Activated T-helper 1 cell treated with anti-CD3 and anti-CD28 coated beads, Interleukin-12 subunit alpha, Interleukin-12 subunit beta, Interleukin-2, Interleukin-4 antibody, amounts not matched to agents 30 ng/mL and 10 ng/mL and 1 ng/mL, durations not matched to agents 14 hours and 24 hours and 36 hours (primary cell): ENCODE measurements around the gene KRT3. TPM values are rescaled to one million over a fixed set of nuclear protein-coding genes. Genes with fewer than 3 reads are reported as not detected.
"Not testable (repeated sequence)": the region's sequence is repeated elsewhere in the genome, so short reads cannot be mapped to it uniquely, and the experiment has no call there.

ENCODE experiments used
- DNase-seq: peaks from one replicate; pipeline ENCODE4 v3.0.0; 2021; ENCODE audit warnings: low spot score
- H3K27ac Mint-ChIP-seq: one replicate; pipeline ENCODE4 v1.8.0; 2021; ENCODE audit warnings: mild to moderate bottlenecking, mixed read lengths
- H3K27me3 Mint-ChIP-seq: one replicate; pipeline ENCODE4 v1.8.0; 2022; ENCODE audit warnings: mild to moderate bottlenecking, moderate library complexity, mixed read lengths; ENCODE audit not compliant: insufficient read depth
- H3K36me3 Mint-ChIP-seq: one replicate; pipeline ENCODE4 v1.8.0; 2021; ENCODE audit warnings: low read depth, mixed read lengths
- H3K4me1 Mint-ChIP-seq: one replicate; pipeline ENCODE4 v1.8.0; 2021; ENCODE audit warnings: low read depth, mixed read lengths
- H3K4me3 Mint-ChIP-seq: one replicate; pipeline ENCODE4 v1.8.0; 2021; ENCODE audit warnings: mild to moderate bottlenecking, moderate library complexity, mixed read lengths
- H3K9me3 Mint-ChIP-seq: one replicate; pipeline ENCODE4 v1.8.0; 2021; ENCODE audit warnings: mixed read lengths
- intact Hi-C: fragments of 100-400 bp; cut with micrococcal nuclease; formaldehyde crosslinking; loops from one replicate; pipeline ENCODE4 v1.15.1; 2024
- total RNA-seq: library from RNA; stranded (reverse); gene quantifications from 2 replicates; pipeline ENCODE4 v1.2.3, GENCODE V29; 2022

The KRT3 gene
- total RNA-seq, 1 donor from 2014 or later = 0.08 TPM

GRCh38 chr12:52795332-52795674 is 614 bp downstream of the KRT3 start:
- H3K27ac Mint-ChIP-seq, H3K9me3 Mint-ChIP-seq, H3K36me3 Mint-ChIP-seq, intact Hi-C loops, H3K4me1 Mint-ChIP-seq, DNase-seq, H3K4me3 Mint-ChIP-seq: not testable (repeated sequence)
- peaks cover 14% of the 10 kb centered on the region for H3K27me3 Mint-ChIP-seq

GRCh38 chr12:52794479-52795331 is 1.2 kb downstream of the KRT3 start:
- Mint-ChIP-seq H3K9me3 (no peaks in the 10 kb centered on the region), H3K27ac (no peak overlapping the region), H3K36me3 (no peaks in the 10 kb centered on the region), H3K4me1 (peaks cover 9% of the 10 kb centered on the region), H3K4me3 (no peak overlapping the region), H3K27me3 (peaks cover 14% of the 10 kb centered on the region)
- DNase-seq = no peak
- intact Hi-C loops = no loop called here

GRCh38 chr12:52792185-52793029 is 3.5 kb downstream of the KRT3 start:
- Mint-ChIP-seq H3K27ac (no peak overlapping the region), H3K4me1 (peaks cover 9% of the 10 kb centered on the region), H3K9me3 (no peaks in the 10 kb centered on the region), H3K4me3 (no peak overlapping the region), H3K27me3 (peaks cover 20% of the 10 kb centered on the region), H3K36me3 (no peaks in the 10 kb centered on the region)
- intact Hi-C loops = no loop called here
- DNase-seq = no peak

GRCh38 chr12:52791271-52792184 is 4.4 kb downstream of the KRT3 start:
- Mint-ChIP-seq H3K4me1 (peaks cover 9% of the 10 kb centered on the region), H3K27me3 (peaks cover 20% of the 10 kb centered on the region), H3K36me3 (no peaks in the 10 kb centered on the region), H3K27ac (no peak overlapping the region), H3K4me3 (no peak overlapping the region), H3K9me3 (no peaks in the 10 kb centered on the region)
- intact Hi-C loops = no loop called here
- no peak for DNase-seq

GRCh38 chr12:52790427-52791270 is 5.3 kb downstream of the KRT3 start:
- Mint-ChIP-seq H3K27ac (no peak overlapping the region), H3K27me3 (peaks cover 24% of the 10 kb centered on the region), H3K36me3 (no peaks in the 10 kb centered on the region), H3K4me3 (no peak overlapping the region), H3K4me1 (peaks cover 9% of the 10 kb centered on the region), H3K9me3 (no peaks in the 10 kb centered on the region)
- intact Hi-C loops = no loop called here
- no peak for DNase-seq

- Mint-ChIP-seq H3K36me3 (no peaks in the 10 kb centered on the region), H3K4me3 (no peak overlapping the region), H3K4me1 (peaks cover 9% of the 10 kb centered on the region), H3K9me3 (no peaks in the 10 kb centered on the region), H3K27me3 (peaks cover 27% of the 10 kb centered on the region), H3K27ac (no peak overlapping the region)
- DNase-seq = no peak
- intact Hi-C loops = no loop called here
Observed at GRCh38 chr12:52789637-52790426, 6.1 kb downstream of the KRT3 start.

- no peaks in the 10 kb centered on the region for H3K36me3 Mint-ChIP-seq
- peaks cover 27% of the 10 kb centered on the region for H3K27me3 Mint-ChIP-seq
- no peak for DNase-seq
- peaks cover 1% of the 10 kb centered on the region for H3K4me1 Mint-ChIP-seq
- intact Hi-C loops = no loop called here
- no peaks in the 10 kb centered on the region for H3K9me3 Mint-ChIP-seq
- H3K27ac Mint-ChIP-seq = no peak overlapping the region
- no peak overlapping the region for H3K4me3 Mint-ChIP-seq
Observed at GRCh38 chr12:52788876-52789636, 6.9 kb downstream of the KRT3 start.

- DNase-seq = no peak
- Mint-ChIP-seq H3K4me3 (no peak overlapping the region), H3K9me3 (no peaks in the 10 kb centered on the region), H3K36me3 (no peaks in the 10 kb centered on the region), H3K4me1 (no peaks in the 10 kb centered on the region), H3K27me3 (peaks cover 30% of the 10 kb centered on the region), H3K27ac (no peak overlapping the region)
- intact Hi-C loops = no loop called here
Observed at GRCh38 chr12:52788192-52788875, 7.6 kb downstream of the KRT3 start.

- no peaks in the 10 kb centered on the region for H3K9me3 Mint-ChIP-seq
- H3K27ac Mint-ChIP-seq = no peak overlapping the region
- no peaks in the 10 kb centered on the region for H3K36me3 Mint-ChIP-seq
- DNase-seq = no peak
- H3K4me1 Mint-ChIP-seq = no peaks in the 10 kb centered on the region
- intact Hi-C loops = no loop called here
- peaks cover 31% of the 10 kb centered on the region for H3K27me3 Mint-ChIP-seq
- no peak overlapping the region for H3K4me3 Mint-ChIP-seq
Observed at GRCh38 chr12:52787324-52788191, 8.4 kb downstream of the KRT3 start.

- intact Hi-C loops = no loop called here
- no peak for DNase-seq
- H3K9me3 Mint-ChIP-seq = no peaks in the 10 kb centered on the region
- no peaks in the 10 kb centered on the region for H3K4me1 Mint-ChIP-seq
- H3K36me3 Mint-ChIP-seq = no peaks in the 10 kb centered on the region
- peaks cover 23% of the 10 kb centered on the region for H3K27me3 Mint-ChIP-seq
- no peak overlapping the region for H3K4me3 Mint-ChIP-seq
- H3K27ac Mint-ChIP-seq = no peak overlapping the region
Observed at GRCh38 chr12:52784909-52785308, 11.0 kb downstream of the KRT3 start.
